HG02884 (cell line): ENCODE data around the gene LEO1.

Experiments used
- ATAC-seq: cut with Tn5 transposase; IDR thresholded peaks from one replicate; pipeline ENCODE4 v1.9.1; 2021; ENCODE audit warnings: mild to moderate bottlenecking, moderate library complexity; ENCODE audit not compliant: unreplicated experiment

LEO1 gene

GRCh38 chr15:51935466-51936104 lies 36.0 kb downstream of the LEO1 start:
- peak; percentile 88 for ATAC-seq

DNA sequence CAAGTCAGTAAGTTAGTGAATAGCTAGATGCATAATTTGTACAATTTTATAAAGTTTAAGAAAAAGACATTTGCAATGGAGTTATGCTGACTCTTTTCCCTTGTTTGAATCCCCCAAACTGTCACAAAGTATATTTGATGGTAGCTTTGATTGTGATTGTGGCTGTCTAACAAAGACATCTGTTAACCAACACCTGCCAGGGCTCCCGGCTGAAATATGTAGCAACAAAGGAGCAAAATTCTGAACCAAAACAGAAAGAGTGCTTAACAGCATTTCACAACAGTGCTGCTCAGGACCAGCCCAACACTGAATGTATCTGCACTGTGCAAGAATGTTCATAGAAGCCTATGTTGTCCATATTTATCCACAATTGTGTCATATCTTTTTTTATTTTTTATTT lies 39.4 kb downstream of the LEO1 start:
- ATAC-seq, result no peak

GRCh38 chr15:51931638-51932037 lies 39.9 kb downstream of the LEO1 start:
- ATAC-seq, result no peak

DNA sequence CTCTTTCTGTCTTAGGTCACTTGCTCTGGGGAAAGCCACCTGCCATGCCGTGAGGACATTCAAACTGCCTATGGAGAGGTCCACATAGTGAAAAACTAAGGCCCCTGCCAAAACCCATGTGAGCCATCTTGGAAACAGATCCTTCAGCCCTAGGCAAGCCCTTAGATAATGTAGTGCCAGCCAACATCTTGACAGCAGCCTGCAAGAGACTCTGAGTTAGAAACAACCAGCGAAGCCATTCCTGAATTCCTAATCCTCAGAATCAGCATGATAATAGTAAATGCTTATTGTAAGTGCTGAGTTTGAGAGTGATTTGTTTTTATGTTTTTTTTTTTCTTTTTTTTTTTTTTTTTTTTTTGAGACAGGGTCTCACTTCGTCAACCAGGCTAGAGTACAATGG lies 40.6 kb downstream of the LEO1 start:
- no peak for ATAC-seq

DNA sequence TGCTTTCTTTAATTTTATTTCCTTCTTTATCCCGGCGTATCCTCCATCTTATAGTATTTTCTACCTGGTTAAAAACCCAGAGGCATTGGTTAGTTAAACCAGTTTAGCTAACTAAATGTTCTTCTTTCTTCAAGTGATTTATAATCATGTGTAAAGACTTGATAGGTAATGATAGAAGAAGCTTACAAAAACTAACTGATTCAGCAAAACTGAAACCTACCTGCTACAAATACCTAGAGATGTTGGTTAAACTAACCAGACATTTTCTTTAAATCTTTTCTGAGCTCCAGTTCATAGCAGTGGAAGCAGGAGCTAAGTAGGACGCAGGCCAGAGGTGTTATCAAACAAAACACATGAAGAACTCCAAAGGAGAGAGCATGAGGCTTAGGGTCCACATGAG lies 44.8 kb downstream of the LEO1 start:
- no peak for ATAC-seq

DNA sequence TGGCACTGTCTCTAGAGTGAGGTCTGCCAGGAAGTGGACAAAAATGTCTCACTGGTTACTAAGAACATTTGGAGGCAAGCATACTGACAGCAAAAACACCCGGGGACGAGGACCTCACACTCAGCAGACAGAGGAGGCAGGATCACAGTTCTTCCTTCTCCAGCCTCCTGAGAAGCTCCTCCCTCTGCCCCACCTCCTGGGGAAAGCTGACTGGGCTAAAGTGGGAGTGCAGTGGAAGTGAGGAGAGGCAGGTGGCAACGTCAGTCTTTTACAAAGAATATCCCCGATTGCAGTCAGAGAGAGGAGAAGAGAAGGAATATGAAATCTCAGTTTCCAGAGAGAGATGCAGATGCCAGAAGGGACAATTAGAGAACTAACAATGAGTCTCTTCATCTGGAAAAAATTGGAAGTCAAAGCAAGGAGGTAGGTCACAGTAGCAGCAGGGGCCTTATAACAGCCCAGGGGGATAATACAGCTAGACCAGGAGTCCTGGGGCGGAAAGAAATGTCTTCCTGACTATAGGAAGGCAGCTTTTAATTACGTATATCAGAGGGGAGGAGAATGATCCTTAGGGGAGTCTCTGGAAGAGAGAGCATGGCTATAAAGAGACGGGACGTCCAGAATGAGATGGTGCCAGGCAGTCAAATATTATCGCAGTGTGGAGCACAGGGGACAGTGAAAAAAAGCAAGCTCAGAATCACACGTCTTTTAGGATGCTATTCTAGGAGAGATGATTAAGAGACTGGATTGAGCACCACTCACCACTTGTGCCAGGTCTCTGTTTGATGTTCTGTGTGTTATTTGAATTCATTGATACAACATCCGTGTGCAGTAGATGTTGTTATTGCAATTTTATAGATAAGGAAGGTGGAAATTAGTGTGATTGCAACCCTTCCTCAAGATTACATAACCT lies 47.2 kb downstream of the LEO1 start:
- ATAC-seq, result no peak

DNA sequence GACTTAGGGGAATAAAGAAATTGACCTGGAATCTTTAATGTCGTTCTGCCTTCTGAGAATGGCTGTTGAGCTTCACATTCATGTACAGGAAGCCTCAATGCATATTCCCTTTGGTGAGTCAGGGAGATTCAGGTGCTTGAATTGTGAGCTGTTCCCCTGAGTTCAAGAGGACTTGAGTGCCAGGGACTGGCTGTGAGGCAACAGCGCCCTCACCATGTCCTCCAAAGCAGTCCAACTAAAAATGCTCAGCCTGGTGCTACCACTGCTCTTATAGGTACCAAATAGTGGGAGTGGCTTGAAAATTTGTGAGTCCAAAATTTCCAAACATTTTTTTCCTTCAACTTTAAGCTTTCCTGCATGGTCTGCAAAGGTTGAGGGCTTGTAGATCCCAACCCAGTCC lies 54.1 kb downstream of the LEO1 start:
- no peak for ATAC-seq

GRCh38 chr15:51912528-51912927 lies 59.0 kb downstream of the LEO1 start:
- no peak for ATAC-seq

DNA sequence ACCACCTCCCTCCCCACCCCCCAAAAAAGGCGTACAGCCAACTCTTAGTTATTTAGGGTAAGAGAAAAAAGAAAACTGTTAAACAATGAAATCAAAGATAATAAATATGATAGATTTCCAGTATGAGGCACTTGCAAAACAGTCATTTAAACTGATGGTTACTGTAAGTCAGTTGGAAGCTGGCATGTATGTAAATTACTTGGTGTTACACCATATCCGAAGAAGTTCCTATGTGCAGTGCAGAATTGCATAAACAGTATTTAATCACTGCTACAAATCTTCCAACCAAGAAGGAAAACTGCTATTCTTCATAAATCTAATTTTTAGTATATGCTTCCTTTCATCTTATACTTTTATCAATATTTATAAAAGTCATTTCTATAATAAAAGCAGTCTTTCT lies 62.0 kb downstream of the LEO1 start:
- ATAC-seq, result no peak

DNA sequence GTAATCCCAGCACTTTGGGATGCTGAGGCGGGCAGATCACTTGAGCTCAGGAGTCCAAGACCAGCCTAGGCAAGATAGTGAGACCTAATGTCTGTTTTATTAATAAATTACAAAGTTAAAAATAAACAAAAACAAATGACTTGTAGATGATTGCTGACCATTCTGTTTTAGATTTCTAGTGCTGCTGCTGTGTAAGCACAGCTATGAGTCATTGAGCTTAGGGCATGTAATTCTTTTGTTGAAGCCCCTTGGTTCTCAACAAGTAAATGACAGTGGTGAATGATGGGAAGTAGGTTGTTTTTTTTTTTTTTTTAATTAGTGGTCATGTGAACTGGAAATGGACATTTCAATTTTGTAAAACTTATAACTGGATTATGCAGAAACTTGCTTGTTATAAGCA lies 63.3 kb downstream of the LEO1 start:
- ATAC-seq, result no peak

DNA sequence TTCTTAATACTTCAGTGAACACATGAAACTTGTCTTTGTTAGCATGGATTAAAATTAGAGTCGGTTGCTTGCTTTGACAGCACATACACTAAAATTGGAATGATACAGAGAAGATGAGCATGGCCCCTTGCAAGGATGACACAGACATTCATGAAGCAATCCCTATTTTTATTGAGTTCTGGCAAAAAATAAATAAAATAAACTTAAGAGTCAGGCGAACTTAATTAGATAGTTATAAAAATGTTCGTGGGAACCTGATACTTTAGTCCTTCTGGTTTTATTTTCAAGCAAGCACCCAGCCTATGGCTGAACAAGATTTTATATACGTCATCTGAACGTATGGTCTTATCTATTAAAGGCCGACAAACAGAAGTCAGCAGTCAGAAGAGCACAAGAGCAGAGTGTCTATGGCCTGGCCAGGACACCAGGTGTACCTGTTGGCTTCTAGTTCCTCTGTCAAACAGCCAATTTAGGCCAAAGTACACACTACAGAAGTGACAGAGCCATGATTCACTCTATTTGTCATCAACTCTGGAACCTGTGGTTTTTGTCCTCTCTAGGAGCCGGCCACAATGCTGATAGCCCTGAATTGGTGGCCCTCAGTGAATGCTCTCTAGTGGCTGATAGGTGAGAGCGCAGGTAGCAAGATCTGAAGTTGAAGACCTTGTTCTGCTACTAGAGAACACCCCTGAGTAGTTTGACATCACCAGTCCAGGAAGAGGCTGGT lies 64.3 kb downstream of the LEO1 start:
- no peak for ATAC-seq

- ATAC-seq, result no peak
Observed at GRCh38 chr15:51904931-51905330, 66.6 kb downstream of the LEO1 start.

DNA sequence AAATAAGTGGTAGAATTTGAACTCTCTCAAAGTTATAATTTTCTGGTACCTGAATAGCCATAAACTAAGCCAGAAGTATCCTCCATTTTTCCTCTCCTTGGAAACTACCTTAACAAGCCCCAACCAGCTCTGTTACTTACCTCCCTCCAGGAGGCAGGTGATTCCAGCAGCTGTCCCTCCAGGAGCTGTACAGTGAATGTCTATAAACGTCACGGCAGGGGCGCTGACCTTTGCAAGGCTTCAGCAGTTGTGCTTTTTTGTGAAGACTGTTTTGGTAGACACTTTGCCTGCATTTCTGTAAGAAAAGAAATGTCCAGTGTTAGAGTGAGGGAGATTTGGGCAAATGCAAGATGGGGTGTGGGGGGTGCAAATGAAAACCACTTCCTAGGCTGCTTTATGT lies 67.2 kb downstream of the LEO1 start:
- ATAC-seq, result no peak

DNA sequence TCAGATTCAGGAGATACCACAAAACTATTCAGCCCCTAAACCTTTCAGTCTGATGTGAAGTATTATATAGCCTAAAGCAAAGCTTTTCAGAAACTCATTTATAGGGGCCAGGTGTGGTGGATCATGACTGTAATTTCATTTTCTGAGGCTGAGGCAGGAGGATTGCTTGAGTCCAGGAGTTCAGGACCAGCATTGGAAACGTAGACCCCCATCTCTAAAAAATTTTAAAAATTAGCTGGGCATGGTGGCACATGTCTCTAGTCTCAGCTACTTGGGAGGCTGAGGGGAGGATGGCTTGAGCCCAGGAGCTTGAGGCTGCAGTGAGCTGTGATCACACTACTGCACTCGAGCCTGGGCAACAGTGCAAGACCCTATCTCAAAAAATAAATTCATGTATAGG lies 82.1 kb downstream of the LEO1 start:
- no peak for ATAC-seq

GRCh38 chr15:51888593-51889195 lies 82.9 kb downstream of the LEO1 start:
- no peak for ATAC-seq
